ENCODE data around the gene ERCC6L2. TPM values are rescaled to one million over a fixed set of nuclear protein-coding genes. Genes with fewer than 3 reads are reported as not detected.

ERCC6L2 gene
- total RNA-seq, 1 experiment from 2014 or later = 43.0 TPM

- DNase-seq (ENCODE audit: low spot score) = no peak
- peaks cover 12% of the 10 kb centered on the region for H3K9me3 Mint-ChIP-seq
- ChIA-PET POLR2A (no interaction called here), CTCF (no interaction called here)
- peaks cover 18% of the 10 kb centered on the region for H3K4me1 Mint-ChIP-seq
- no peak for ATAC-seq
- TF ChIP-seq NR2C2 (CRISPR knock-in tag; IDR thresholded peaks at IDR 0.05) (no peak), HMGXB4 (CRISPR knock-in tag; IDR thresholded peaks at IDR 0.05) (no peak), ZNF671 (CRISPR knock-in tag; IDR thresholded peaks at IDR 0.05) (no peak), ZMAT4 (CRISPR knock-in tag; IDR thresholded peaks at IDR 0.05) (no peak), FOXP1 (CRISPR knock-in tag; IDR thresholded peaks at IDR 0.05; ENCODE audit: borderline replicate concordance) (no peak), ARID4B (CRISPR knock-in tag; IDR thresholded peaks at IDR 0.05; ENCODE audit: borderline replicate concordance) (no peak), ZNF416 (CRISPR knock-in tag; IDR thresholded peaks at IDR 0.05) (no peak), ATF6 (CRISPR knock-in tag; IDR thresholded peaks at IDR 0.05) (no peak), PRRX2 (CRISPR knock-in tag; IDR thresholded peaks at IDR 0.05) (no peak), HMGA2 (CRISPR knock-in tag; IDR thresholded peaks at IDR 0.05) (no peak), CDX4 (CRISPR knock-in tag; IDR thresholded peaks at IDR 0.05; ENCODE audit: borderline replicate concordance) (no peak), JUN (CRISPR knock-in tag; IDR thresholded peaks at IDR 0.05) (no peak)
- peaks cover 50% of the 10 kb centered on the region for H3K36me3 Mint-ChIP-seq
- peak overlapping the region; percentile 69 for H3K27ac Mint-ChIP-seq
- H3K4me3 Mint-ChIP-seq = no peak overlapping the region
- no peaks in the 10 kb centered on the region for H3K27me3 Mint-ChIP-seq (ENCODE audit: low read depth)
Observed at GRCh38 chr9:95937131-95937530, 61.6 kb downstream of the ERCC6L2 start.

GRCh38 chr9:95938724-95939123 is 63.2 kb downstream of the ERCC6L2 start:
- peaks cover 18% of the 10 kb centered on the region for H3K4me1 Mint-ChIP-seq
- H3K36me3 Mint-ChIP-seq = peaks cover 54% of the 10 kb centered on the region
- ChIA-PET CTCF (no interaction called here), POLR2A (no interaction called here)
- ATAC-seq = no peak
- DNase-seq (ENCODE audit: low spot score) = no peak
- no peaks in the 10 kb centered on the region for H3K27me3 Mint-ChIP-seq (ENCODE audit: low read depth)
- H3K27ac Mint-ChIP-seq = no peak overlapping the region
- TF ChIP-seq ATF3 (CRISPR knock-in tag; conservative IDR thresholded peaks at IDR 0.05) = no peak
- no peak for TF ChIP-seq ZBTB21 (CRISPR knock-in tag; IDR thresholded peaks at IDR 0.05; ENCODE audit: borderline replicate concordance)
- no peak for TF ChIP-seq ZNF512 (CRISPR knock-in tag; IDR thresholded peaks at IDR 0.05; ENCODE audit: borderline replicate concordance)
- TF ChIP-seq ATF2 (CRISPR knock-in tag; IDR thresholded peaks at IDR 0.05; ENCODE audit: borderline replicate concordance, low read depth) = no peak
- TF ChIP-seq KAT7 (CRISPR knock-in tag; IDR thresholded peaks at IDR 0.05; ENCODE audit: borderline replicate concordance) = no peak
- no peak for TF ChIP-seq NR1H2 (CRISPR knock-in tag; IDR thresholded peaks at IDR 0.05)
- TF ChIP-seq ZNF263 (CRISPR knock-in tag; IDR thresholded peaks at IDR 0.05; ENCODE audit: low read depth) = no peak
- no peak for TF ChIP-seq ATF1 (CRISPR knock-in tag; IDR thresholded peaks at IDR 0.05)
- TF ChIP-seq SMAD3 (CRISPR knock-in tag; IDR thresholded peaks at IDR 0.05; ENCODE audit: borderline replicate concordance) = no peak
- peaks cover 12% of the 10 kb centered on the region for H3K9me3 Mint-ChIP-seq
- no peak overlapping the region for H3K4me3 Mint-ChIP-seq

Measured in WTC11 (cell line).